GM18870 (cell line): Measurements from ENCODE around the gene FLT3LG.

Experiments
- ATAC-seq: cut with Tn5 transposase; IDR thresholded peaks from one replicate; pipeline ENCODE4 v1.9.1; 2021; ENCODE audit warnings: moderate library complexity; ENCODE audit not compliant: unreplicated experiment

Gene FLT3LG

DNA sequence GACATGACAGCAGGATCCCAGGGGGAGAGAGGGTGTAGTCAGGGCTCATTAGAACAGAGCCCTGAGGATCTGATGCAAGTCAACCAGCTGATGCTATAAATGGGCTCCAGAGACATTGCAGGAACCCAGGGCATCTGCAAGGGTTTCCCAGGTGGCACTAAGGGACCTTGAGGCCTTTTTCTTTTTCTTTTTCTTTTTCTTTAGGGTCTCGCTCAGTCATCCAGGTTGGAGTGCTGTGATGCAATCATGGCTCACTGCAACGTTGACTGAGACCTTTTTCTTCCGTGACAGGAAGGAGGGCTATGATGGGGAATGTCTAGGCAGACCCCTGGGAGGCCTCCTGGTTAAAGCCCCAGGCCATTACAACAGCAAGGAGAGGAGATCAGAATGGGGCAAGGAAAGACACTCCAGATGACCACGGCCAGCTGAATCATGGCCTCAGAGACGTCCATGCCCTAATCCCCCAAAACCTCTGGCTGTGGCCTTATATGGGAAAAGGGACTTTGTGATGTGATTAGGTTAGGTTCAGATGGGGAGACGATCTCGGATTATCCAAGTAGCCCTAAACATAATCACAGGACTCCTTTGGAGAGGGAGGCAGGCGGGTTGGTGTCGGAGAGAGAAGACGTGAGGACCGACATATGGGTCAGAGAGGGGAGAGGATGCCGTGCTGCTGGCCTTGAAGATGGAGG, 33.9 kb downstream of the FLT3LG start:
- no peak for ATAC-seq

DNA sequence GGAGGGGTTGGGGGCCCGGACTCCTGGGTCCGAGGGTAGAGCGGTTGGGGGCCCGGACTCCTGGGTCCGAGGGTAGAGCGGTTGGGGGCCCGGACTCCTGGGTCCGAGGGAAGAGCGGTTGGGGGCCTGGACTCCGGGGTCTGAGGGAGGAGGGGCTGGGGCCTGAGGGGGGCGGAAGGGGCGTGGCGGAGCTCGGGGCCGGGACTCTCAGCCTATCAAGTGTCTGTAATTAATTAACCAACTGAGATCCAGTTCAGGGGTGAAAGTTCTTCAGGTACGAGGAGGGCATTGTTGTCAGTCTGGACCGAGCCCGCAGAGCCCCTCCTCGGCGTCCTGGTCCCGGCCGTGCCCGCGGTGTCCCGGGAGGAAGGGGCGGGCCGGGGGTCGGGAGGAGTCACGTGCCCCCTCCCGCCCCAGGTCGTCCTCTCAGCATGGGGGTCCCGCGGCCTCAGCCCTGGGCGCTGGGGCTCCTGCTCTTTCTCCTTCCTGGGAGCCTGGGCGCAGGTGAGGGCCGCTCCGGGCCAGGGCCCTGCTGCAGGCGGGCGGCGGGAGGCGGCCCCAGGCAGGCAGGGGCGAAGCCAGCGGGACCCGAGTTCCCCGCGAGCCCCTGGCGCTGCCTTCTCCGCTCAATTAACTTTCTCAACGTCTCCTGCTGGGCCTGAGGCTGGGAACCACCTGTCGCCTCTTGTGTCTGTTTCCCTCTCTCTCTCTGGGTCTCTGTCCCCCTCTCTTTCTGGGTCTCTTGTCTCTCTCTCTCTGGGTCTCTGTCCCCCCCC, 39.1 kb downstream of the FLT3LG start:
- no peak for ATAC-seq

DNA sequence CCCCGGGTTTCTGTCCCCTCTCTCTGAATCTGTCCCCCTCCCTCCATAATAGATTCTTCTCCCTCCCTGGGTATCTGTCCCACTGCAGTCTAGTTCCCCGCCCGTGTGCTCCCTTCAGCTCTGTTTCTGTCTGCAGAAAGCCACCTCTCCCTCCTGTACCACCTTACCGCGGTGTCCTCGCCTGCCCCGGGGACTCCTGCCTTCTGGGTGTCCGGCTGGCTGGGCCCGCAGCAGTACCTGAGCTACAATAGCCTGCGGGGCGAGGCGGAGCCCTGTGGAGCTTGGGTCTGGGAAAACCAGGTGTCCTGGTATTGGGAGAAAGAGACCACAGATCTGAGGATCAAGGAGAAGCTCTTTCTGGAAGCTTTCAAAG, 39.7 kb downstream of the FLT3LG start:
- no peak for ATAC-seq

DNA sequence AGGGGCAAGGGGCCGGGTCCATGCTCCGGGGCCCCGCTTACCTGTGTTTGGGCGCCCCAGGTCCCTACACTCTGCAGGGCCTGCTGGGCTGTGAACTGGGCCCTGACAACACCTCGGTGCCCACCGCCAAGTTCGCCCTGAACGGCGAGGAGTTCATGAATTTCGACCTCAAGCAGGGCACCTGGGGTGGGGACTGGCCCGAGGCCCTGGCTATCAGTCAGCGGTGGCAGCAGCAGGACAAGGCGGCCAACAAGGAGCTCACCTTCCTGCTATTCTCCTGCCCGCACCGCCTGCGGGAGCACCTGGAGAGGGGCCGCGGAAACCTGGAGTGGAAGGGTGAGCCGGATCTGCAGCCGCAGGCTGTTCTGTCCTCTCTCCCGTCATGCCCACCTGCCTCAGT, 40.1 kb downstream of the FLT3LG start:
- no peak for ATAC-seq

DNA sequence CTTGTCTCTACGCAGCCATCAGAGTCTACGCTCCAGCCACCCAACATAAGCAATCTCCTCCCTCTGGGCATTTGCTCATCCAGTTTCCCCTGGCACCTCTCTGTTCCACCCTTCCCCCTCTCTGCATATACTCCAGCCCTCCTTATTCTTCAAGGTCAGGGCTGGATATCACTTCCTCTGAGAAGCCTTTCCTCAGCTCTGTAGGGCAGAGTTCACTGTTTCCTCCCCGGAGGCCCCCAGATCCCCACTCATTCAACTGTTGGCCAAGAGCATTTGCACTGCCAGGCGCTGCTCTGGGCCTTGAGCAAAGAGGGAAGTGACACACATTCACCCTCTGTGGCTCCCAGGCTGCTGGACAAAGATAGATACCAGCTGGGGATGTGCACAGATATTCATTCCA, 41.8 kb downstream of the FLT3LG start:
- ATAC-seq = no peak

DNA sequence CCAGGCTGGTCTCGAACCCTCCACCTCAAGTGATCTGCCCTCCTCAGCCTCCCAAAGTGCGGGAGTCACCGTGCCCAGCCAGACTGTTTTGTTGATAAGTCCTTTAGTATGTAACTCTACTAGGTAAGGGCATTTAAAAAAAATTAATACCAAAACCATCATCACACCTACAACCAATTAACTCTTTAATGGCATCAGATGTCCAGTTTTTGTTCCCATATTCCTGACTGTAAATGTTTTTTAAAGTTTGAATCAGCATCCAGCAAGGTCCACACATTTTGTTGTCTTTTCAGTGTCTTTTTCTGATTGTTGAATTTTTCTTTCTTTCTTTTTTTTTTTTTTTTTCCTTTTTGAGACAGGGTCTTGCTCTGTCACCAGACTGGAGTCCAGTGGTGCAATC, 44.0 kb downstream of the FLT3LG start:
- no peak for ATAC-seq

DNA sequence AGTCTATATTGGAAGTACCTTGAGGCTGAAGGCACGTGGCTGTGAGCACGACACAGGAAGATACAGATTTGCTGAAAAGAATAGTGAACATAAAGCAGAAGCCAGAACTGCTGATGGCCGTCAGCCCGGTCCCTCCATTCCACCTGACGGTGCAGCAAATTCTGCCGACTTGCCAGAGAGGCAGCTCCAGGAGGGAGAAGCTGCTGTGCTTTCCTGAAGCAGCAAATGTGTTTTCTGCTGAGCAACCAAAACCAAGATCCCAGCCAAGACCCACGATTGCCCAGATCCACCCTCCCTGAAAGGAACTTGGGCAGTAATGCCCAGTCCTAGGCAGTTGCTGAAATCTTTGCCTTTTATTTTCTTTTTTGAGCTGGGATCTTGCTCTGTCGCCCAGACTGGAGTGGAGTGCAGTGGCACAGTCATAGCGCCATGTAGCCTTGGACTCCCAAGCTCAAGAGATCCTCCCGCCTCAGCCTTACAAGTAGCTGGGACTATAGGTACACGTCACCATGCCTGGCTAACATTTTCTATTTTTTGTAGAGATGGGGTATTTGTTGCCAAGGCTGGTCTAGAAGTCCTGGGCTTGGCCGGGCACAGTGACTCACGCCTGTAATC, 46.8 kb downstream of the FLT3LG start:
- ATAC-seq = no peak

DNA sequence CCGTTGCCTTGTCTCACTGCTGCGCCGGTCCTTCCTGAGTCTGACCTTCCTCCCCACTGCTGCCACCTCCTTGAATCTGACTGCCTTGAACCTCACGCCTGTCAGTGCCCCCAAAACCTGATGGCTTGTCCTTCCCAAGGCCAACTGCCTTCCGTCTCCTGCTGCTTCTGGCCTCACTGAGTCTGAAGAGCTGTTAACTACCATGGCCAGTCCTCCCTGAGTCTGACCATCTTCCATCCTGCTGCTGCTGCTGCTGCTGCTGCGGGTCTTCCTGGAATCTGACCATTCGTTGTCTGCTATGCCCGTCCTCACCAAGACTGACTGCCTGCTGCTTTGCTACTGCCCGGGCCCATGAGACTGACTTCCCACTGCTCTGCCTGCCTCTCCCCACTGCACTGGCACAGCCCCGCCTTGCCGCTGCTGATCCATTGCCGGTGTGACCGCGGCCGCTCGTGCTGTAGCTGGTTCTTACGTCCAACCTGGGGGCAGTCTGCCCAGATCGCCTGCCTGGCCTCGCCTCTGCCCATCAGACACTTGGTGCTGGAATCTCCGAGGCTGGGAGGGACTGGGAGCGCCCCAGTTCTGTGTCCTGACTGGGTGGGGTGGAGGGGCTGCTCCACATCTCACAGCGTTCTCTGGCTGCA, 50.9 kb downstream of the FLT3LG start:
- no peak for ATAC-seq

DNA sequence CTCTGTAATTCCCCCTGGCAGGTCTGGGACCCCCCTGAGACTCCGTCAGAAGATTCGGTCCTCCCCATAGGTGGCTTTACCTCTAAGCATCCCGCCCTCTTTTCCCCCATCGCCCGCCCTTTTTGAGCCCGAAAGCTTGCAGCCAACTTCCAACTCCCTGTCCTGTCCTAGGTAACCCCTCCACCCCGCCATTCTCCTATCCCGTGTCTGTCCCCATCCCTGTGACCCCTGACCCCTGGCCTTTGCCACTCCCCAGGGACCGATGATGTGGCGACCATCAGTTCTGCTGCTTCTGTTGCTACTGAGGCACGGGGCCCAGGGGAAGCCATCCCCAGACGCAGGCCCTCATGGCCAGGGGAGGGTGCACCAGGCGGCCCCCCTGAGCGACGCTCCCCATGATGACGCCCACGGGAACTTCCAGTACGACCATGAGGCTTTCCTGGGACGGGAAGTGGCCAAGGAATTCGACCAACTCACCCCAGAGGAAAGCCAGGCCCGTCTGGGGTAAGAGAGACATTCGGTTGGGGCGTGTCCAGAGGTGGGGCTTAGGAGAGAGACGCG, 54.3 kb downstream of the FLT3LG start:
- no peak for ATAC-seq

DNA sequence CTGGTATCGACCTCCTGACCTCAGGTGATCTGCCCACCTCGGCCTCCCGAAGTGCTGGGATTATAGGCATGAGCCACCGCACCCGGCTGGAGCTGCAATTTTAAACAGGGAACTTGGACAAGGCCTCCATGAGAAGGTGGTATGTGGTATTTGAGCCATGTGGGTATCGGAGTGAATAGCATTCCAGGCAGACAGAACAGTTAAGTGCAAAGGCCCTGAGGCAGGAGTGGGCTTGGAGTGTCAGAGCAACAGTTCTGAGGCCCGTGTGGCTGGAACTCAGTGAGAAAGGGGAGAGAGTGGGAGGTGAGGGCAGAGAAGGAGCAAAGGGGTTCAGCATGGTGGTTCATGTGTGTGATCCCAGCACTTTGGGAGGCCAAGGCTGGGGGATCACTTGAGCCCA, 56.7 kb downstream of the FLT3LG start:
- no peak for ATAC-seq

DNA sequence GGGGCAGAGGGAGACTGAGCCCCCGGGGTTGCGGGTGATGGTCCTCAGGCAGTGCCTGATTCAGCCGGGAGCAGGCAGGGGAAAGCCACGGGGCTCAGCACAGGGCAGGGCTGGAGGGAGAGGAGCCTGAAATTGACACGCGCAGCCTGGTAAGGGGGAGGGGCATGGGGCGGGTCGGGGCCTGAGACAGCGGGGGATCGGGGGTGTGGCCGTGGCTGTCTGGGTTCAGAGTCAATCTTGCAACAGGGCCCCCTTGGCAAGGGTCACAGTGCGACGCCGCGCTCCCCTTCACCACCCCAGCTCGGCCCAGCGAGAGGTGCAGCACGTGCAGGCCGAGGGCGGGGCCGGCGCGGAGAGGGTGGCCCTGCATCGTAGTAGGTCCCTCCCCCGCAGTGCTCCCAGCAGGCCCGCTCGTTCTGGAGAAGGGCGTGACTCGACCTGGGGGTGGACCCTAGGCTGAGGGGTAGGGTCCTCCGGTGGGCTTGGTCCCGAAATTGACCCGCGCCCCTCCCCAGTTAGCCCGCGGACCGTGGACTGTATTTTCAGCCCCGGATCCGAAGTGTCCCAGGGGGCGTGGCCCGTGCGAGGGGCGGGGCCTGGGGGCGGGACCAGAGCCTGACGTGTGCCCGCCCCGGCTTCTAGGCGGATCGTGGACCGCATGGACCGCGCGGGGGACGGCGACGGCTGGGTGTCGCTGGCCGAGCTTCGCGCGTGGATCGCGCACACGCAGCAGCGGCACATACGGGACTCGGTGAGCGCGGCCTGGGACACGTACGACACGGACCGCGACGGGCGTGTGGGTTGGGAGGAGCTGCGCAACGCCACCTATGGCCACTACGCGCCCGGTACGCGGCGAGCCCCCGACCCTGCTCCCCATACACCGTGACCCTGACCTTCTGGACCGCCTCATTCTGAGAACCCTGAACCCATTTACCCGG, 59.8 kb downstream of the FLT3LG start:
- no peak for ATAC-seq

DNA sequence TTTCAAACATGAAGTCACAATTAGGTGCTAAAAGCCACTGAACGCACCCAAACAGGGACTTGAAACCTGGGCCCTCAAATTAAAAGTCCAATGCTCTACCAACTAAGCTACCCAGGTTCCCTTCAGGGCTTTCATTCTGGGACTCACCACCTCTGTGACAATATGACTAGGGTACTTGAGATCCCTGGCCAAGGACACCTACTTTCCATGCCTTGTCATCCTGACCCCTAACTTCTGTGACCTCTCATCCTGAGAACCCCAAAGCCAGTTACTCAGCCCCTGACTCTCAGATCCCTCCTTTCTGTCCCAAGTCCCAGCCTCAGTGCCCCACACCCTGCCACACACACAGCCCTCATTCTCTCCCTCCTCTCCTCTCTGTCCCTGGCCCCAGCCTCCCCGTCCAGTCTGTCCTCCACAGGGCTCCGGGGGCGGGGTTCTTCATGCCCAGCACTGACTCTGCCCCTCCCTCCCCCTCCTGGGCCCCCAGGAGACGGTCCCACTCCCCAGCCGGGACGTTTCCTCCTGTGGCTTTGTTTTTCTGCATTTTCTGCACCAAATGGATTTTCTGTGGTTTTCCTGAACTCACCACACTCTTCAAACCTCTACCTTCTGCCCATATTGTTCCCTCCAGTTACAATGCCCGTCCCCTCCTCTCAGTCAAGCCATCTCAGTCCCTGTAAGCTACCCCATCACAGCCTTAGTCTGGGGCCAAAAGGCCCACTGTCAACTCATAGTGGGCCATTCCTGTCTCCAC, 60.8 kb downstream of the FLT3LG start:
- no peak for ATAC-seq
